Neural progenitor cell (in vitro differentiated cells): Measurements from ENCODE around the gene PAFAH1B1. TPM values are rescaled to one million over a fixed set of nuclear protein-coding genes. Genes with fewer than 3 reads are reported as not detected.
"Not testable (repeated sequence)": the region's sequence is repeated elsewhere in the genome, so short reads cannot be mapped to it uniquely, and the experiment has no call there.

Experiments
- DNase-seq: peaks from one replicate; pipeline ENCODE4 v3.0.0-alpha.2; 2016; ENCODE audit warnings: low spot score
- H2AFZ ChIP-seq: fragments of 200-600 bp; sonication (generic); replicated peaks from 2 replicates; pipeline ENCODE4 v1.6.1; 2016; ENCODE audit warnings: antibody characterized with exemption
- H3F3A ChIP-seq: fragments of 200-600 bp; sonication (generic); 2 replicates; pipeline ENCODE4 v1.6.1; 2016; ENCODE audit warnings: antibody characterized with exemption, low read depth
- H3K27ac ChIP-seq: fragments of 200-600 bp; sonication (generic); 2 replicates; pipeline ENCODE4 v1.5.1; 2016; ENCODE audit warnings: mild to moderate bottlenecking
- H3K27me3 ChIP-seq: fragments of 200-600 bp; sonication (generic); 2 replicates; pipeline ENCODE4 v1.6.1; 2016; ENCODE audit warnings: mild to moderate bottlenecking, moderate library complexity
- H3K36me3 ChIP-seq: fragments of 200-600 bp; sonication (generic); 2 replicates; pipeline ENCODE4 v1.5.1; 2016
- H3K4me1 ChIP-seq: fragments of 200-600 bp; sonication (generic); 2 replicates; pipeline ENCODE4 v1.6.1; 2016; ENCODE audit warnings: mixed run types
- H3K4me2 ChIP-seq: fragments of 200-600 bp; sonication (generic); 2 replicates; pipeline ENCODE4 v1.6.1; 2016
- H3K4me3 ChIP-seq: fragments of 200-600 bp; sonication (generic); 2 replicates; pipeline ENCODE4 v1.5.1; 2016
- H3K79me2 ChIP-seq: fragments of 200-600 bp; sonication (generic); 2 replicates; pipeline ENCODE4 v1.6.1; 2016; ENCODE audit warnings: low read depth
- H3K9ac ChIP-seq: fragments of 200-600 bp; sonication (generic); 2 replicates; pipeline ENCODE4 v1.6.1; 2016
- H3K9me3 ChIP-seq: fragments of 200-600 bp; sonication (generic); 2 replicates; pipeline ENCODE4 v1.5.1; 2016; ENCODE audit warnings: low read depth
- H4K20me1 ChIP-seq: fragments of 200-600 bp; sonication (generic); 2 replicates; pipeline ENCODE4 v1.6.1; 2016; ENCODE audit warnings: low read depth
- H3K27ac Mint-ChIP-seq: 3 replicates; pipeline ENCODE4 v1.8.0; 2021; ENCODE audit warnings: mixed read lengths
- H3K27me3 Mint-ChIP-seq: 2 replicates; pipeline ENCODE4 v1.8.0; 2022; ENCODE audit warnings: low read depth, mild to moderate bottlenecking, inconsistent platforms, moderate library complexity, mixed read lengths; ENCODE audit not compliant: insufficient read depth
- H3K36me3 Mint-ChIP-seq: 3 replicates; pipeline ENCODE4 v1.8.0; 2021; ENCODE audit warnings: mixed read lengths
- H3K4me1 Mint-ChIP-seq: 3 replicates; pipeline ENCODE4 v1.8.0; 2021; ENCODE audit warnings: mixed read lengths
- H3K4me3 Mint-ChIP-seq: 3 replicates; pipeline ENCODE4 v1.8.0; 2021; ENCODE audit warnings: mild to moderate bottlenecking, moderate library complexity, mixed read lengths
- H3K9me3 Mint-ChIP-seq: 3 replicates; pipeline ENCODE4 v1.8.0; 2020; ENCODE audit warnings: mixed read lengths
- CTCF ChIP-seq: fragments of 200-600 bp; sonication (generic); IDR thresholded peaks from 2 replicates; pipeline ENCODE4 v1.5.1; 2017; ENCODE audit warnings: antibody characterized with exemption, mild to moderate bottlenecking
- EZH2 ChIP-seq: fragments of 200-600 bp; sonication (generic); IDR thresholded peaks from 2 replicates; pipeline ENCODE4 v1.6.1; 2017; ENCODE audit warnings: antibody characterized with exemption, mild to moderate bottlenecking, moderate library complexity
- EZH2phosphoT487 ChIP-seq: fragments of 200-600 bp; sonication (generic); IDR thresholded peaks from 2 replicates; pipeline ENCODE4 v1.6.1; 2017; ENCODE audit warnings: antibody characterized with exemption
- total RNA-seq: library from RNA; depleted of rRNA; stranded (reverse); fragments of >200 nt; gene quantifications from 2 replicates; pipeline ENCODE4 v1.2.3, GENCODE V29; 2015; ENCODE audit warnings: low replicate concordance

PAFAH1B1 gene
- total RNA-seq: 177 and 209 TPM in 2 replicates

GRCh38 chr17:2592971-2593820, at the start of gene PAFAH1B1:
PAFAH1B1 (plus strand) TSS chr17:2593654; CDS start chr17:2638289, 44,635 bp downstream.
- Mint-ChIP-seq H3K36me3 (peaks cover 6% of the 10 kb centered on the region), H3K9me3 (no peaks in the 10 kb centered on the region), H3K27me3 (peaks cover 9% of the 10 kb centered on the region), H3K4me3 (peak within 1 kb of the TSS; percentile 96), H3K4me1 (peaks cover 13% of the 10 kb centered on the region), H3K27ac (peak within 1 kb of the TSS; percentile 92)
- Histone ChIP-seq H3K9me3 (no peaks in the 10 kb centered on the region), H3K36me3 (no peaks in the 10 kb centered on the region), H3F3A (peaks cover 24% of the 10 kb centered on the region), H3K4me3 (peak within 1 kb of the TSS; percentile 99), H3K9ac (peak within 1 kb of the TSS; percentile 98), H4K20me1 (peaks cover 39% of the 10 kb centered on the region), H3K27me3 (no peaks in the 10 kb centered on the region), H3K79me2 (peaks cover 45% of the 10 kb centered on the region), H2AFZ (peak within 1 kb of the TSS; percentile 84), H3K27ac (peak within 1 kb of the TSS; percentile 99), H3K4me1 (peaks cover 12% of the 10 kb centered on the region), H3K4me2 (peak within 1 kb of the TSS; percentile 93)
- TF ChIP-seq EZH2 (no peak), EZH2phosphoT487 (no peak), CTCF (peak; percentile 20)
- DNase-seq: peak; percentile 97

GRCh38 chr17:2545393-2545792, 48.1 kb upstream of the PAFAH1B1 start:
- Mint-ChIP-seq H3K4me1 (peaks cover 40% of the 10 kb centered on the region), H3K27me3 (peaks cover 12% of the 10 kb centered on the region), H3K27ac (peak overlapping the region; percentile 64), H3K36me3 (no peaks in the 10 kb centered on the region), H3K9me3 (no peaks in the 10 kb centered on the region), H3K4me3 (peak overlapping the region; percentile 4)
- H3K4me2 ChIP-seq: no peak overlapping the region
- H3K36me3 ChIP-seq: no peaks in the 10 kb centered on the region
- peaks cover 6% of the 10 kb centered on the region for H3K4me1 ChIP-seq
- no peaks in the 10 kb centered on the region for H3K27me3 ChIP-seq
- no peaks in the 10 kb centered on the region for H3K9me3 ChIP-seq
- no peak for DNase-seq
- no peak overlapping the region for H3K27ac ChIP-seq
- no peak for TF ChIP-seq EZH2
- TF ChIP-seq CTCF: no peak
- H3F3A ChIP-seq: peaks cover 6% of the 10 kb centered on the region
- no peak overlapping the region for H3K9ac ChIP-seq
- no peak overlapping the region for H2AFZ ChIP-seq
- H3K4me3 ChIP-seq: no peak overlapping the region
- H4K20me1 ChIP-seq: no peaks in the 10 kb centered on the region
- no peaks in the 10 kb centered on the region for H3K79me2 ChIP-seq

- Mint-ChIP-seq H3K4me3 (no peak overlapping the region), H3K9me3 (no peaks in the 10 kb centered on the region), H3K36me3 (no peaks in the 10 kb centered on the region), H3K4me1 (peaks cover 40% of the 10 kb centered on the region), H3K27me3 (peaks cover 13% of the 10 kb centered on the region), H3K27ac (peak overlapping the region; percentile 84)
- Histone ChIP-seq H3K36me3 (no peaks in the 10 kb centered on the region), H3K79me2 (no peaks in the 10 kb centered on the region), H3K4me2 (no peak overlapping the region), H3F3A (peaks cover 23% of the 10 kb centered on the region), H4K20me1 (no peaks in the 10 kb centered on the region), H3K9ac (no peak overlapping the region), H3K27me3 (no peaks in the 10 kb centered on the region), H2AFZ (no peak overlapping the region), H3K4me1 (peaks cover 21% of the 10 kb centered on the region), H3K4me3 (no peak overlapping the region), H3K27ac (no peak overlapping the region), H3K9me3 (no peaks in the 10 kb centered on the region)
- TF ChIP-seq CTCF (no peak), EZH2phosphoT487 (no peak), EZH2 (no peak)
- DNase-seq: no peak
These were observed 46.3 kb upstream of the PAFAH1B1 start for GRCh38 chr17:2547176-2547575.

- not testable (repeated sequence) for H3K4me3 Mint-ChIP-seq, H2AFZ ChIP-seq, H3K27ac ChIP-seq, H3K27me3 ChIP-seq, H3K4me2 ChIP-seq, H3K79me2 ChIP-seq, H3K27ac Mint-ChIP-seq, H3K9me3 Mint-ChIP-seq, H3K9me3 ChIP-seq, H4K20me1 ChIP-seq, H3K9ac ChIP-seq, H3K36me3 ChIP-seq, H3K4me3 ChIP-seq, DNase-seq, H3K36me3 Mint-ChIP-seq
- Histone ChIP-seq H3F3A (peaks cover 32% of the 10 kb centered on the region), H3K4me1 (peaks cover 28% of the 10 kb centered on the region)
- peaks cover 41% of the 10 kb centered on the region for H3K4me1 Mint-ChIP-seq
- peaks cover 15% of the 10 kb centered on the region for H3K27me3 Mint-ChIP-seq
These were observed 45.4 kb upstream of the PAFAH1B1 start for GRCh38 chr17:2548026-2548425.
